ENCODE results near the gene VCL. TPM values are rescaled to one million over a fixed set of nuclear protein-coding genes. Genes with fewer than 3 reads are reported as not detected.
"Not testable (repeated sequence)": the region's sequence is repeated elsewhere in the genome, so short reads cannot be mapped to it uniquely, and the experiment has no call there.

VCL gene
- total RNA-seq, 2 experiments from 2014 or later: 13.4 to 14.4 TPM

- H3K9me3 Mint-ChIP-seq: no peaks in the 10 kb centered on the region
- H3K27me3 Mint-ChIP-seq (ENCODE audit: low read depth): no peaks in the 10 kb centered on the region
- CTCF ChIA-PET: interaction anchor here (1.0 to 1.1 kb wide), 2 partner anchors 29 to 112 kb away, joined by 3 read pairs; no protein-coding TSS in a partner anchor
- no peak overlapping the region for H3K27ac Mint-ChIP-seq
- peaks cover 18% of the 10 kb centered on the region for H3K4me1 Mint-ChIP-seq (ENCODE audit: low read depth)
- intact Hi-C loops (cut with micrococcal nuclease): no loop called here
- no peak for DNase-seq
- no peaks in the 10 kb centered on the region for H3K36me3 Mint-ChIP-seq (ENCODE audit: low read depth)
- no peak overlapping the region for H3K4me3 Mint-ChIP-seq
Observed at GRCh38 chr10:74052994-74053393, 55.1 kb downstream of the VCL start.

- intact Hi-C loops (cut with micrococcal nuclease): loop anchor here (1.0 to 2.0 kb wide), 3 partner anchors 26 to 98 kb away; partner anchors contain the start of gene VCL
- H3K27ac Mint-ChIP-seq: no peak overlapping the region
Observed at GRCh38 chr10:74055383-74056049, 57.6 kb downstream of the VCL start.

GRCh38 chr10:74056050-74056818, 58.3 kb downstream of the VCL start:
- intact Hi-C loops (cut with micrococcal nuclease): loop anchor here (1.0 to 2.0 kb wide), 2 partner anchors 57 to 99 kb away; partner anchors contain the start of gene VCL
- Mint-ChIP-seq H3K4me3 (no peak overlapping the region), H3K27ac (no peak overlapping the region), H3K4me1 (ENCODE audit: low read depth) (peaks cover 24% of the 10 kb centered on the region), H3K27me3 (ENCODE audit: low read depth) (no peaks in the 10 kb centered on the region), H3K9me3 (no peaks in the 10 kb centered on the region), H3K36me3 (ENCODE audit: low read depth) (no peaks in the 10 kb centered on the region)
- peak; percentile 31 for DNase-seq
- CTCF ChIA-PET: interaction anchor here (0.8 kb wide), 1 partner anchor 17 kb away, joined by 4 read pairs; no protein-coding TSS in a partner anchor

More at GRCh38 chr10:74055383-74056049, 57.6 kb downstream of the VCL start:
- no peaks in the 10 kb centered on the region for H3K27me3 Mint-ChIP-seq (ENCODE audit: low read depth)
- CTCF ChIA-PET: interaction anchor here (0.8 kb wide), 1 partner anchor 18 kb away, joined by 4 read pairs; no protein-coding TSS in a partner anchor
- no peak overlapping the region for H3K4me3 Mint-ChIP-seq
- no peak for DNase-seq
- H3K4me1 Mint-ChIP-seq (ENCODE audit: low read depth): peaks cover 24% of the 10 kb centered on the region
- H3K9me3 Mint-ChIP-seq: no peaks in the 10 kb centered on the region
- H3K36me3 Mint-ChIP-seq (ENCODE audit: low read depth): no peaks in the 10 kb centered on the region

GRCh38 chr10:74058071-74058470, 60.2 kb downstream of the VCL start:
- Mint-ChIP-seq H3K4me3 (peak overlapping the region; percentile 16), H3K9me3 (no peaks in the 10 kb centered on the region), H3K27me3 (ENCODE audit: low read depth) (no peaks in the 10 kb centered on the region), H3K4me1 (ENCODE audit: low read depth) (peaks cover 23% of the 10 kb centered on the region), H3K27ac (no peak overlapping the region), H3K36me3 (ENCODE audit: low read depth) (peaks cover 3% of the 10 kb centered on the region)
- CTCF ChIA-PET: interaction anchor here (0.7 to 1.4 kb wide), 3 partner anchors 24 to 172 kb away, joined by 3 to 7 read pairs (median 5); no protein-coding TSS in a partner anchor
- no peak for DNase-seq
- intact Hi-C loops (cut with micrococcal nuclease): loop anchor here (1.0 kb wide), 1 partner anchor 172 kb away; no protein-coding TSS in a partner anchor

GRCh38 chr10:74058658-74059057, 60.7 kb downstream of the VCL start:
- H3K4me1 Mint-ChIP-seq (ENCODE audit: low read depth): peaks cover 21% of the 10 kb centered on the region
- no peak overlapping the region for H3K27ac Mint-ChIP-seq
- H3K27me3 Mint-ChIP-seq (ENCODE audit: low read depth): no peaks in the 10 kb centered on the region
- DNase-seq: peak; percentile 48
- peaks cover 6% of the 10 kb centered on the region for H3K36me3 Mint-ChIP-seq (ENCODE audit: low read depth)
- H3K9me3 Mint-ChIP-seq: no peaks in the 10 kb centered on the region
- intact Hi-C loops (cut with micrococcal nuclease): loop anchor here (1.0 kb wide), 1 partner anchor 172 kb away; no protein-coding TSS in a partner anchor
- no peak overlapping the region for H3K4me3 Mint-ChIP-seq
- CTCF ChIA-PET: interaction anchor here (0.5 to 1.4 kb wide), 6 partner anchors 25 to 173 kb away, joined by 3 to 7 read pairs (median 3); no protein-coding TSS in a partner anchor

GRCh38 chr10:74061104-74061503, 63.2 kb downstream of the VCL start:
- Mint-ChIP-seq H3K27ac (no peak overlapping the region), H3K9me3 (no peaks in the 10 kb centered on the region), H3K36me3 (ENCODE audit: low read depth) (peaks cover 6% of the 10 kb centered on the region), H3K4me3 (no peak overlapping the region), H3K27me3 (ENCODE audit: low read depth) (no peaks in the 10 kb centered on the region), H3K4me1 (ENCODE audit: low read depth) (peaks cover 15% of the 10 kb centered on the region)
- intact Hi-C loops (cut with micrococcal nuclease): no loop called here
- CTCF ChIA-PET: interaction anchor here (0.7 kb wide), 1 partner anchor 11 kb away, joined by 3 read pairs; no protein-coding TSS in a partner anchor
- no peak for DNase-seq

GRCh38 chr10:74061978-74062377, 64.1 kb downstream of the VCL start:
- H3K36me3 Mint-ChIP-seq (ENCODE audit: low read depth); intact Hi-C loops (cut with micrococcal nuclease); DNase-seq; H3K4me1 Mint-ChIP-seq (ENCODE audit: low read depth); H3K9me3 Mint-ChIP-seq; H3K27ac Mint-ChIP-seq; H3K27me3 Mint-ChIP-seq (ENCODE audit: low read depth); H3K4me3 Mint-ChIP-seq: not testable (repeated sequence)
- CTCF ChIA-PET: interaction anchor here (0.6 kb wide), 1 partner anchor 21 kb away, joined by 3 read pairs; no protein-coding TSS in a partner anchor

GRCh38 chr10:74063256-74063655, 65.3 kb downstream of the VCL start:
- no peak for DNase-seq
- Mint-ChIP-seq H3K4me3 (no peak overlapping the region), H3K9me3 (no peaks in the 10 kb centered on the region), H3K27ac (no peak overlapping the region), H3K4me1 (ENCODE audit: low read depth) (peaks cover 4% of the 10 kb centered on the region), H3K36me3 (ENCODE audit: low read depth) (peaks cover 6% of the 10 kb centered on the region), H3K27me3 (ENCODE audit: low read depth) (no peaks in the 10 kb centered on the region)
- intact Hi-C loops (cut with micrococcal nuclease): no loop called here
- CTCF ChIA-PET: no interaction called here

- Mint-ChIP-seq H3K27ac (no peak overlapping the region), H3K9me3 (no peaks in the 10 kb centered on the region), H3K4me1 (ENCODE audit: low read depth) (no peaks in the 10 kb centered on the region), H3K27me3 (ENCODE audit: low read depth) (no peaks in the 10 kb centered on the region), H3K4me3 (no peak overlapping the region), H3K36me3 (ENCODE audit: low read depth) (peaks cover 7% of the 10 kb centered on the region)
- intact Hi-C loops (cut with micrococcal nuclease): no loop called here
- no peak for DNase-seq
- CTCF ChIA-PET: interaction anchor here (0.7 to 1.6 kb wide), 2 partner anchors 13 to 188 kb away, joined by 3 read pairs; no protein-coding TSS in a partner anchor
Observed at GRCh38 chr10:74067373-74068352, 69.7 kb downstream of the VCL start.

- peaks cover 3% of the 10 kb centered on the region for H3K36me3 Mint-ChIP-seq (ENCODE audit: low read depth)
Observed at GRCh38 chr10:74071157-74071556, 73.2 kb downstream of the VCL start.

GRCh38 chr10:74072503-74072902, 74.6 kb downstream of the VCL start:
- Mint-ChIP-seq H3K4me1 (ENCODE audit: low read depth) (no peaks in the 10 kb centered on the region), H3K27me3 (ENCODE audit: low read depth) (no peaks in the 10 kb centered on the region), H3K27ac (no peak overlapping the region), H3K36me3 (ENCODE audit: low read depth) (peaks cover 3% of the 10 kb centered on the region), H3K4me3 (no peak overlapping the region), H3K9me3 (no peaks in the 10 kb centered on the region)
- DNase-seq: no peak
- intact Hi-C loops (cut with micrococcal nuclease): no loop called here
- CTCF ChIA-PET: interaction anchor here (1.1 kb wide), 1 partner anchor 9 kb away, joined by 3 read pairs; no protein-coding TSS in a partner anchor

More at GRCh38 chr10:74071157-74071556, 73.2 kb downstream of the VCL start:
- CTCF ChIA-PET: interaction anchor here (1.1 to 1.4 kb wide), 2 partner anchors 10 to 185 kb away, joined by 3 to 4 read pairs; no protein-coding TSS in a partner anchor
- no peaks in the 10 kb centered on the region for H3K4me1 Mint-ChIP-seq (ENCODE audit: low read depth)
- no peak overlapping the region for H3K4me3 Mint-ChIP-seq
- intact Hi-C loops (cut with micrococcal nuclease): no loop called here
- H3K27me3 Mint-ChIP-seq (ENCODE audit: low read depth): no peaks in the 10 kb centered on the region
- DNase-seq: no peak
- no peak overlapping the region for H3K27ac Mint-ChIP-seq
- no peaks in the 10 kb centered on the region for H3K9me3 Mint-ChIP-seq
